Ishikawa (cell line): ENCODE data around the gene BTNL9.

ENCODE experiments used
- CEBPB ChIP-seq: IDR thresholded peaks from 2 replicates; pipeline ENCODE4 v1.6.1; 2012
- CREB1 ChIP-seq: IDR thresholded peaks from 2 replicates; pipeline ENCODE4 v1.6.1; 2012; ENCODE audit warnings: low read depth
- EGR1 ChIP-seq: IDR thresholded peaks from 2 replicates; pipeline ENCODE4 v1.6.1; 2012
- EP300 ChIP-seq: IDR thresholded peaks from 2 replicates; pipeline ENCODE4 v1.6.1; 2012; ENCODE audit warnings: borderline replicate concordance
- FOXM1 ChIP-seq: IDR thresholded peaks from 2 replicates; pipeline ENCODE4 v1.6.1; 2012; ENCODE audit warnings: low read depth, borderline replicate concordance
- MAX ChIP-seq: IDR thresholded peaks from 2 replicates; pipeline ENCODE4 v1.6.1; 2012
- NFIC ChIP-seq: IDR thresholded peaks from 2 replicates; pipeline ENCODE4 v1.6.1; 2012
- RAD21 ChIP-seq: IDR thresholded peaks from 2 replicates; pipeline ENCODE4 v1.6.1; 2012; ENCODE audit warnings: low read depth
- REST ChIP-seq: IDR thresholded peaks from 2 replicates; pipeline ENCODE4 v1.6.1; 2012; ENCODE audit warnings: low read depth, mild to moderate bottlenecking
- TAF1 ChIP-seq: IDR thresholded peaks from 2 replicates; pipeline ENCODE4 v1.6.1; 2012; ENCODE audit warnings: low read depth, mild to moderate bottlenecking
- TCF12 ChIP-seq: IDR thresholded peaks from 2 replicates; pipeline ENCODE4 v1.6.1; 2012; ENCODE audit warnings: low read depth
- TEAD4 ChIP-seq: IDR thresholded peaks from 2 replicates; pipeline ENCODE4 v1.6.1; 2012
- USF1 ChIP-seq: IDR thresholded peaks from 2 replicates; pipeline ENCODE4 v1.6.1; 2012
- YY1 ChIP-seq: IDR thresholded peaks from 2 replicates; pipeline ENCODE4 v1.6.1; 2012; ENCODE audit warnings: low read depth
- ZBTB7A ChIP-seq: IDR thresholded peaks from 2 replicates; pipeline ENCODE4 v1.6.1; 2012; ENCODE audit warnings: low read depth

BTNL9 gene

GRCh38 chr5:181070523-181070922 lies 30.5 kb downstream of the BTNL9 start:
- TF ChIP-seq YY1 (no peak), TCF12 (no peak), TEAD4 (no peak), ZBTB7A (no peak), REST (no peak), FOXM1 (no peak)

- TF ChIP-seq TEAD4 (no peak), YY1 (no peak), TAF1 (no peak), USF1 (no peak), FOXM1 (no peak), EGR1 (no peak), CEBPB (no peak), CREB1 (no peak), REST (no peak), NFIC (no peak), EP300 (no peak), ZBTB7A (no peak), TCF12 (no peak), RAD21 (no peak), MAX (no peak)
Observed at GRCh38 chr5:181071257-181071656, 31.2 kb downstream of the BTNL9 start.

- no peak for TF ChIP-seq USF1
Observed at GRCh38 chr5:181076920-181077319, 36.9 kb downstream of the BTNL9 start.

- TF ChIP-seq TEAD4 (no peak), TCF12 (no peak), REST (no peak), EP300 (no peak), FOXM1 (no peak), MAX (no peak), ZBTB7A (no peak), EGR1 (no peak), CEBPB (no peak), CREB1 (no peak)
Observed at GRCh38 chr5:181081989-181082388, 41.9 kb downstream of the BTNL9 start.

- TF ChIP-seq USF1 (no peak), RAD21 (no peak), CEBPB (no peak), YY1 (no peak), NFIC (no peak), ZBTB7A (no peak), TAF1 (no peak), EGR1 (no peak), FOXM1 (no peak), CREB1 (no peak), TCF12 (no peak), MAX (no peak), EP300 (no peak), REST (no peak), TEAD4 (no peak)
Observed at GRCh38 chr5:181084621-181085195, 44.6 kb downstream of the BTNL9 start.
